HG03280 (cell line): ENCODE measurements around the gene NPFFR2.
A peak's percentile ranks its signal among the peaks of the same experiment; 100 is the strongest.
"Not testable (repeated sequence)": the region's sequence is repeated elsewhere in the genome, so short reads cannot be mapped to it uniquely, and the experiment has no call there.

Source experiments
- ATAC-seq: cut with Tn5 transposase; IDR thresholded peaks from one replicate; pipeline ENCODE4 v1.9.1; 2021; ENCODE audit warnings: mild to moderate bottlenecking, moderate library complexity; ENCODE audit not compliant: unreplicated experiment

Gene NPFFR2

DNA sequence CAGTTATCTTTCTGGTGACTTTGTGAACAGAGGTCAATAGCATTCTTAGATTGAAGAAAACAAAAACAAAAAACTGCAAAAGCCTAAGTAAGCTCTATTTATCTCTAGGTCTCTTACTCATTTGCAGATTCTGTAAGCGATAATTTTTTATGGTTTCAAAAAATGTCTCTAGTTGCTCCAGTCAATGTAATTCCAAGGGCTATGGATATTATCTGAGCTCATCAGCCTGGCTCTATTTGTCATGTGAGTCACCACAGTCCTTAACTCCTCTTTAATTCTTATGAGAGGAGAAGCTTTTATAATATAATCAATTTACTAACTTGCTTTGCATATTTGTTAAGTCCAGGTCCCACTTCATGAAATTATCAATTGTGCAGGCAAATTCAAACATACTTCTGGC, 79.1 kb downstream of the NPFFR2 start:
- no peak for ATAC-seq

GRCh38 chr4:72111863-72112262, 80.1 kb downstream of the NPFFR2 start:
- ATAC-seq, result no peak

DNA sequence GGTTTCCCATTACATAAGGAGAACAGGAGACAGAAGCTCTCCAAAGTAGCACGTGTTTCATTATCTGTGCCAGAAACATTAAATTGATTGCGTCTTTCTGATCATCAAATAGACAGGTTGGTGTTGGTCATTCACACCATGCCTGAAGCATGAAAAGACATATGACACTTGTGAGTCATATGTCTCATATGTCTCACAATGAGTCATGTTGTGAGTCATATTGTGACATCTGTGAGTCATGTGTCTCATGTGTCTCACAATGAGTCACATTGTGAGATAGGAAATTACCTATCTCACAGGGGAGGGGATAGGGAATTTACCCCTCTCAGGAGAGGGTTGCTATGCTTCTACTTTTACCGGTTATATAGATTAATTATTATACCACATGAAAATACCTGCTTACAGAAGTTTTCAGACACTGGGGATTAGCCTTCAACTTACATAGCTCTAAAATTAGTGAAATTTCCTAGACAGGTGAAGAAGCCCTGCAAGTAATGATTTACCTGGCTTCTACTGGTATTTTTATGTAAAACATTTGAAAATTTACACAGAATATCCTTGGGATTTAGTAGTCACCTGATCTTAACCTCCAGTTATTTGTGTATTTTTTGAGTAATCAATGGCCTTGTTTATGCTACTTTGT, 80.8 kb downstream of the NPFFR2 start:
- ATAC-seq, result peak; percentile 96

- peak; percentile 51 for ATAC-seq
These were observed 86.2 kb downstream of the NPFFR2 start for GRCh38 chr4:72118017-72118416.

DNA sequence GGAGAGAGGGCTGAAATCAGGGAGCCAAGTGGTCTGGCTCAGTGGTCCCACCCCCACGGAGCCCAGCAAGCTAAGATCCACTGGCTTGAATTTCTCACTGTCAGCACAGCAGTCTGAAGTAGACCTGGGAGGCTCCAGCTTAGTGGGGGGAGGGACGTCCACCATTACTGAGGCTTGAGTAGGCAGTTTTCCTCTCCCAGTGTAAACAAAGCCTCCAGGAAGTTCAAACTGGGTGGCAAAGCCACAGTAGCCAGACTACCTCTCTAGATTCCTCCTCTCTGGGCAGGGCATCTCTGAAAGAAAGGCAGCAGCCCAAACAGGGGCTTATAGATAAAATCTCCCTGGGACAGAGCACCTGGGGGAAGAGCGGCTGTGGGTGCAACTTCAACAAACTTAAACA, 88.1 kb downstream of the NPFFR2 start:
- ATAC-seq, result no peak

DNA sequence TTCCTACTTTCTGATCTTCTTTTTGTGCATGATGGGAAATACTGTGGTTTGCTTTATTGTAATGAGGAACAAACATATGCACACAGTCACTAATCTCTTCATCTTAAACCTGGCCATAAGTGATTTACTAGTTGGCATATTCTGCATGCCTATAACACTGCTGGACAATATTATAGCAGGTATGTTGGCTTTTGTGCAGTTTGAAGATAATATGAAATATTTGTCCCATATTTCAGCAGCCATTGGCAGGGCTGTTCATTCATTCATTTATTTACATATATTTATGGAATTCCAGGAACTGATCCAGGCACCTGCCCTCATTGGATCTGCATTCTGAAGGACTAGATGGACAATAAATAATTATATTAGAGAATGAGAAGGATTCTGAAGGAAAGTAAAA, 96.9 kb downstream of the NPFFR2 start:
- ATAC-seq, result no peak

DNA sequence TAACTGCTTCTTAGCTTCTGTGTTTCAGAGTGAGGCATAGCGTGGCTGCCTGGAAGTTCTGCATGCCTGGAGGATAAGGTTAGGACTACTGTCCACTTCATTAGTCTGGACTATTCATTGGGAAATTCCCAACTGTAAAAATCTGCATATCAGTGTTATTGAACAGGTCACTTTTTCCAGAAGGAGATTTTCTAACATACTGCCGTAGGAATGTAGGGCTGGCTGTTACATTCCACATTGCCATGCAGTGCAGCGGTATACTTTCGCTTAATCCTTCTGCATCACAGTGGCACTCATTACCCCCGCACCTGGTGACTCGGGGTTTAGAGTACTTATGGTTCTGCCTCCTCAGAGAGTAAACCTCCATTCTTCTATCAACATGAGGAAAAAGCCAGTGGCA, 104.6 kb downstream of the NPFFR2 start:
- ATAC-seq, result no peak

GRCh38 chr4:72139997-72140396, 108.2 kb downstream of the NPFFR2 start:
- not testable (repeated sequence) for ATAC-seq

- no peak for ATAC-seq
These were observed 112.4 kb downstream of the NPFFR2 start for GRCh38 chr4:72144241-72144640.

DNA sequence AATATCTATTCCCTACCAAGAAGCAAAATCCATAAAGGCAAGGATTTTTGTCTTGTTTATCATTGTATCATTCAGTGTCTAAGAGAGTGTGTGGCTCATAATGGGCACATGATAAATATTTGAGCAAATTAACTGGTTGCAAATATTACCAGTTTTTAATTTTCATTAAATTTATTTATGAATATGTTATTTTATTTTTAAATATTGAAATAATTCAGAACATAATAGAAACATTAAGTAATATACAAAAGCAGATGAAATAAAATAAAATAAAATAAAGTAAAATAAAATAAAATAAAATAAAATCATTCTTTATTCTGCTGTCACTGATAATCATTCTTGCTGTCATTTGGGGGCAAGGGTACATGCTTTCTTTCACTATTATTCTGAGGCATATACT, 120.9 kb downstream of the NPFFR2 start:
- no peak for ATAC-seq

GRCh38 chr4:72153634-72154033, 121.8 kb downstream of the NPFFR2 start:
- not testable (repeated sequence) for ATAC-seq

GRCh38 chr4:72169285-72169684, 137.5 kb downstream of the NPFFR2 start:
- ATAC-seq, result not testable (repeated sequence)

DNA sequence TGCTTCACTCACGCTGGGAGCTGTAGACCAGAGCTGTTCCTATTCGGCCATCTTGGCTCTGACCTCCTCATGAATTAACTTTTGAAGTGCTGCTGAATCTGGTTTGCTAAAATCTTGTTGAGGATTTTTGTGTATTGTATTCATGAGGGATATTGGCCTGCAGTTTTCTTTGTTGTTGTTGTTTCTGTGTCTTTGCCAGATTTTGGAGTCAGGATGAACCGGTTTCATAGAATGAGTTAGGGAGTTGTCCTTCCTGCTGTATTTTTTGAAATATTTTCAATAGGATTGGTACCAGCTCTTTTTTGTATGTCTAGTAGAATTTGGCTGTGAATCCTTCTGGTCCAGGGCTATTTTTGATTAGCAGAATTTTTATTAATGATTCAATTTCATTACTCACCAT, 138.1 kb downstream of the NPFFR2 start:
- no peak for ATAC-seq

DNA sequence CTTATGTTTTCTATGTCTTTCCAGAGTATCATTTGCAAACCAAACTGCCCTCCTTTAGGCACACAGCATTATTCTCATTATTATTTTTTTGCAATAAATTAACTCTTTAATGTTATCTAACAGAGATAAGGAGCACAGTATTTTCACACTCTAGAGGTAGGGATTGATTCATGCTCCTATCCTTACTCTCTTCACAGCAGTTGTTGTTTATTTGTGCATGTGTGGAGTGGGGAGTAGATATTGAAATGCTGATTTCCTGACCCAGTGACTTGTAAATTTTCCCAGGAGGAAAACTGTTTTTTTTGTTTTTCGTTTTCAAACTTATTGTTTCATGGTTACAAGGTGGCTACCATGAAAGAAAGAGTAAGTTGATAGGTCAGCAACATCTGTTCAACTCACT, 140.0 kb downstream of the NPFFR2 start:
- no peak for ATAC-seq

GRCh38 chr4:72179342-72179741, 147.5 kb downstream of the NPFFR2 start:
- ATAC-seq, result no peak

DNA sequence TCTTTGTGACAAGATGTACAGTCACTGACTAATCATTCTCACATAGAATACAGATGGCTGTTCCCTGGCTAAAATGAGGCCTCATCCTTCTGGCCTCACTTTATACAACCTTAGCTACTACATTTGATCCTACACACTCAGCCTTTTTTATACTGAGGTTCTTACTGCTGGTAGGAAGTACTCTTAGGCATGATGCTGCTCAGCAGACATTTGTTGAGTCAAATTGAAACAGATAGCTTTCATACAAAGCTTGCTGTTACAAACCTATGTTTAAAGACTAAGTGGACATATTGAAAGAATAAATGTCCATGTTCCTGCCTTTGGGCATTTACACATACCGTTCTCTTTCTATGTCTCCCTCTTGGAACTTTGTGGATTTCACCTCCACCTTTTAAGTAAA, 154.9 kb downstream of the NPFFR2 start:
- ATAC-seq, result no peak

DNA sequence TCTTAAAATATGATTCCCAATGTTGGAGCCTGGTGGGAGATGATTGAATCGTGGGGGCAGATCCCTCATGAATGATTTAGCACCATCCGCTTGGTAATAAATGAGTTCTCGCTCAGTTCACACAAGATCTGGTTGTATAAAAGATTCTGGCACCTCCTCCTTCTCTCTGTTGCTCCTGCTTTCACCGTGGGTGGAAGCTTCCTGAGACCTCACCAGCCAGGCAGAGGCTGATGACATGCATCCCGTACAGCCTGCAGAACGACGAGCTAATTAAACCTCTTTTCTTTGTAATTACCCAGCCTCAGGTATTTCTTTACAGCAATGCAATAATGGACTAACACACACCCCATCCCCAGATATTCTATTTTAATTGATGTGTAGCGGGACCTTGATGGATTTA, 162.2 kb downstream of the NPFFR2 start:
- ATAC-seq, result no peak

- ATAC-seq, result no peak
These were observed 162.7 kb downstream of the NPFFR2 start for GRCh38 chr4:72194453-72194852.
